Placental epithelial cell (primary cell): Measurements from ENCODE around the gene PAX6. TPM values are rescaled to one million over a fixed set of nuclear protein-coding genes. Genes with fewer than 3 reads are reported as not detected.

ENCODE experiments used
- total RNA-seq: library from RNA; depleted of rRNA; stranded (reverse); fragments of >200 nt; gene quantifications from 2 replicates; pipeline ENCODE4 v1.2.3, GENCODE V29; 2012

PAX6 gene
- total RNA-seq, result not detected in 2 replicates

GRCh38 chr11:31810779-31811647 lies at the start of gene PAX6:
Gene PAX6 (minus strand): TSS chr11:31811322. CDS start chr11:31806411, 4,911 bp downstream.

